Endodermal cell (in vitro differentiated cells): ENCODE results near the gene FSTL1. TPM values are rescaled to one million over a fixed set of nuclear protein-coding genes. Genes with fewer than 3 reads are reported as not detected.

Source experiments
- DNase-seq: peaks from one replicate; pipeline ENCODE4 v3.0.0-alpha.2; 2017
- H3K27ac ChIP-seq: 2 replicates; pipeline ENCODE4 v1.5.1; 2013; ENCODE audit warnings: mild to moderate bottlenecking, low read depth, low read length, moderate library complexity
- H3K27me3 ChIP-seq: 2 replicates; pipeline ENCODE4 v1.6.1; 2013; ENCODE audit warnings: mild to moderate bottlenecking, low read length, moderate library complexity; ENCODE audit not compliant: insufficient read depth, control insufficient read depth, poor library complexity, severe bottlenecking
- H3K36me3 ChIP-seq: 2 replicates; pipeline ENCODE4 v1.7.0; 2013; ENCODE audit warnings: mild to moderate bottlenecking, low read length, moderate library complexity; ENCODE audit not compliant: control insufficient read depth, insufficient read depth
- H3K4me1 ChIP-seq: one replicate; pipeline ENCODE4 v1.7.0; 2013; ENCODE audit warnings: low read length; ENCODE audit not compliant: control insufficient read depth, insufficient read depth
- H3K4me3 ChIP-seq: 2 replicates; pipeline ENCODE4 v1.5.1; 2013; ENCODE audit warnings: mild to moderate bottlenecking, low read length, moderate library complexity
- H3K9ac ChIP-seq: 2 replicates; pipeline ENCODE4 v1.6.1; 2013; ENCODE audit warnings: mild to moderate bottlenecking, low read length, moderate library complexity; ENCODE audit not compliant: poor library complexity, severe bottlenecking; ENCODE audit errors: extremely low read depth
- H3K9me3 ChIP-seq: 2 replicates; pipeline ENCODE4 v1.6.1; 2013; ENCODE audit warnings: mild to moderate bottlenecking, low read length, moderate library complexity; ENCODE audit not compliant: control insufficient read depth
- H3K27ac Mint-ChIP-seq: 2 replicates; pipeline ENCODE4 v1.8.0; 2020; ENCODE audit warnings: mixed read lengths
- H3K27me3 Mint-ChIP-seq: 2 replicates; pipeline ENCODE4 v1.8.0; 2021; ENCODE audit warnings: mild to moderate bottlenecking, mixed read lengths; ENCODE audit not compliant: insufficient read depth
- H3K36me3 Mint-ChIP-seq: 2 replicates; pipeline ENCODE4 v1.8.0; 2020; ENCODE audit warnings: low read depth, mixed read lengths
- H3K4me1 Mint-ChIP-seq: 2 replicates; pipeline ENCODE4 v1.8.0; 2020; ENCODE audit warnings: mixed read lengths
- H3K4me3 Mint-ChIP-seq: 2 replicates; pipeline ENCODE4 v1.8.0; 2020; ENCODE audit warnings: mild to moderate bottlenecking, moderate library complexity, mixed read lengths
- H3K9me3 Mint-ChIP-seq: 2 replicates; pipeline ENCODE4 v1.8.0; 2020; ENCODE audit warnings: mild to moderate bottlenecking, mixed read lengths
- WGBS, 2 experiments: methylation state at CpG; one replicate each; pipeline versions ENCODE4 v1.1.5 to v1.1.7; 2013; ENCODE audit warnings: missing lambda C conversion rate in 2 of 2, mixed read lengths in 1 of 2; ENCODE audit not compliant: insufficient coverage in 1 of 2, insufficient read length in 1 of 2; 5-methylcytosine and 5-hydroxymethylcytosine counted together
- total RNA-seq, 2 donors: library from RNA; stranded (reverse); fragmentation: NEBNext Ultra II Directional in 1 of 2; extraction: Animal tissue kit (Norgen Biotek cat#: 25700) in 1 of 2; gene quantifications; 2 replicates in 1 of 2; 3 replicates in 1 of 2; pipeline ENCODE4 v1.2.1, GENCODE V29; 2021
- TF ChIP-seq, protein P1 (sequence below): fragments of 200-600 bp; sonication (generic); conservative IDR thresholded peaks from 2 replicates; pipeline ENCODE4 v1.5.0; 2021; ENCODE audit warnings: antibody characterized with exemption, mild to moderate bottlenecking

The FSTL1 gene
- total RNA-seq, 2 donors from 2014 or later, result 309 to 379 TPM

- Histone ChIP-seq H3K4me1 (no peaks in the 10 kb centered on the region), H3K4me3 (no peak overlapping the region), H3K36me3 (peaks cover 43% of the 10 kb centered on the region), H3K9me3 (no peaks in the 10 kb centered on the region), H3K9ac (no peak overlapping the region), H3K27me3 (no peaks in the 10 kb centered on the region), H3K27ac (no peak overlapping the region)
- H3K27me3 Mint-ChIP-seq, result no peaks in the 10 kb centered on the region
- no peak overlapping the region for H3K27ac Mint-ChIP-seq
- no peak overlapping the region for H3K4me3 Mint-ChIP-seq
- H3K4me1 Mint-ChIP-seq, result no peaks in the 10 kb centered on the region
- peaks cover 44% of the 10 kb centered on the region for H3K36me3 Mint-ChIP-seq
- WGBS, 2 experiments, result 91 to 94% methylated on average over 1 to 2 of the region's 2 CpGs
- DNase-seq, result no peak
- H3K9me3 Mint-ChIP-seq, result no peaks in the 10 kb centered on the region
- TF ChIP-seq, protein P1, sequence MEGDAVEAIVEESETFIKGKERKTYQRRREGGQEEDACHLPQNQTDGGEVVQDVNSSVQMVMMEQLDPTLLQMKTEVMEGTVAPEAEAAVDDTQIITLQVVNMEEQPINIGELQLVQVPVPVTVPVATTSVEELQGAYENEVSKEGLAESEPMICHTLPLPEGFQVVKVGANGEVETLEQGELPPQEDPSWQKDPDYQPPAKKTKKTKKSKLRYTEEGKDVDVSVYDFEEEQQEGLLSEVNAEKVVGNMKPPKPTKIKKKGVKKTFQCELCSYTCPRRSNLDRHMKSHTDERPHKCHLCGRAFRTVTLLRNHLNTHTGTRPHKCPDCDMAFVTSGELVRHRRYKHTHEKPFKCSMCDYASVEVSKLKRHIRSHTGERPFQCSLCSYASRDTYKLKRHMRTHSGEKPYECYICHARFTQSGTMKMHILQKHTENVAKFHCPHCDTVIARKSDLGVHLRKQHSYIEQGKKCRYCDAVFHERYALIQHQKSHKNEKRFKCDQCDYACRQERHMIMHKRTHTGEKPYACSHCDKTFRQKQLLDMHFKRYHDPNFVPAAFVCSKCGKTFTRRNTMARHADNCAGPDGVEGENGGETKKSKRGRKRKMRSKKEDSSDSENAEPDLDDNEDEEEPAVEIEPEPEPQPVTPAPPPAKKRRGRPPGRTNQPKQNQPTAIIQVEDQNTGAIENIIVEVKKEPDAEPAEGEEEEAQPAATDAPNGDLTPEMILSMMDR, result no peak
Measured at GRCh38 chr3:120393761-120394160, 57.0 kb downstream of the FSTL1 start.

DNA sequence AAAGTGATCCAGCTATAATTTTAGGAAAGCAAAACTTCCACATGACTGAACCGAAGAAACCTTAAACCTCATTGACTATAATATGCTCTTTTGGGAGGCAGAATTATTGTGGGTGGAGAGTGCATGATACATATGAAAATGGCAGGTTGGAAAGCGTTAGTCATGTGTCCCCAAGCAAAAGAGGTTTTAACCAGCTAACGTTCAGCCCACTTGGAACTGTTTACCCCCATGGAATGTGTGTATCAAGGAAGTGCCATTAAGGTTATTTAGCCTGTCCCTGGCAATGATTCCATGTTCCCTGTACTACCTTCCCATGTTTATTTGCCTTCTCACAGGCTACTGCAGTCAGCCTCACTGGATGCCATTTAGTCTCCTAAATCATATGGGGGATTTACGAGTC is 57.5 kb downstream of the FSTL1 start:
- Mint-ChIP-seq H3K4me1 (no peaks in the 10 kb centered on the region), H3K27me3 (no peaks in the 10 kb centered on the region), H3K9me3 (no peaks in the 10 kb centered on the region), H3K4me3 (no peak overlapping the region), H3K36me3 (peaks cover 39% of the 10 kb centered on the region), H3K27ac (no peak overlapping the region)
- Histone ChIP-seq H3K9me3 (no peaks in the 10 kb centered on the region), H3K27ac (no peak overlapping the region), H3K36me3 (peaks cover 37% of the 10 kb centered on the region), H3K4me1 (no peaks in the 10 kb centered on the region), H3K4me3 (no peak overlapping the region), H3K9ac (no peak overlapping the region), H3K27me3 (no peaks in the 10 kb centered on the region)
- DNase-seq, result no peak
- TF ChIP-seq, protein P1, result no peak
- WGBS, 2 experiments, result 95 to 96% methylated on average over 3 to 4 of the region's 4 CpGs

GRCh38 chr3:120382941-120383447 is 67.8 kb downstream of the FSTL1 start:
- WGBS, 2 experiments, result 88 to 90% methylated on average over 2 of the region's 2 CpGs
- Histone ChIP-seq H3K4me3 (no peak overlapping the region), H3K36me3 (no peaks in the 10 kb centered on the region), H3K9me3 (no peaks in the 10 kb centered on the region), H3K4me1 (no peaks in the 10 kb centered on the region), H3K27me3 (no peaks in the 10 kb centered on the region), H3K9ac (no peak overlapping the region), H3K27ac (no peak overlapping the region)
- Mint-ChIP-seq H3K4me1 (no peaks in the 10 kb centered on the region), H3K36me3 (no peaks in the 10 kb centered on the region), H3K9me3 (peaks cover 5% of the 10 kb centered on the region), H3K27ac (no peak overlapping the region), H3K27me3 (no peaks in the 10 kb centered on the region), H3K4me3 (no peak overlapping the region)
- no peak for DNase-seq
- TF ChIP-seq, protein P1, result no peak
